ENCODE measurements around the gene RAB6A. TPM values are rescaled to one million over a fixed set of nuclear protein-coding genes. Genes with fewer than 3 reads are reported as not detected.

Gene RAB6A
- total RNA-seq, 1 donor = 158 TPM

DNA sequence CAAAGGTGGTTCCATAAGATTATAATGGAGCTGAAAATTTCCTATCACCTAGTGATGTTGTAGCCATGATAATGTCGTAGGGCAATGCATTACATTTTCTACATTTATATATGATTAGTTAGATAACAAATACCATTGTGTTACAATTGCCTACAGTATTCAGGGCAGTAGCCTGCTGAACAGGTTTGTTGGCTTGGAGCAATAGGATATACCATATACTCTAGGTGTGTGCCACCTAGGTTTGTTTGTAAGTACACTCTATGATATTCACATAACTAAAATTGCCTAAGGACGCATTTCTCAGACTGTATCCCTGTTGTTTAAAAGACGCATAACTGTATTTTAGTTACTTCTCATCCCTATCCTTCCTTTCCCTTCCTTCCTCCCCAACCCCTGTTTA is 100.9 kb downstream of the RAB6A start:
- no peak overlapping the region for H3K4me3 ChIP-seq (ENCODE audit: low read depth, low read length)
- no peak for DNase-seq (ENCODE audit: low read depth)
- TF ChIP-seq, protein P1, sequence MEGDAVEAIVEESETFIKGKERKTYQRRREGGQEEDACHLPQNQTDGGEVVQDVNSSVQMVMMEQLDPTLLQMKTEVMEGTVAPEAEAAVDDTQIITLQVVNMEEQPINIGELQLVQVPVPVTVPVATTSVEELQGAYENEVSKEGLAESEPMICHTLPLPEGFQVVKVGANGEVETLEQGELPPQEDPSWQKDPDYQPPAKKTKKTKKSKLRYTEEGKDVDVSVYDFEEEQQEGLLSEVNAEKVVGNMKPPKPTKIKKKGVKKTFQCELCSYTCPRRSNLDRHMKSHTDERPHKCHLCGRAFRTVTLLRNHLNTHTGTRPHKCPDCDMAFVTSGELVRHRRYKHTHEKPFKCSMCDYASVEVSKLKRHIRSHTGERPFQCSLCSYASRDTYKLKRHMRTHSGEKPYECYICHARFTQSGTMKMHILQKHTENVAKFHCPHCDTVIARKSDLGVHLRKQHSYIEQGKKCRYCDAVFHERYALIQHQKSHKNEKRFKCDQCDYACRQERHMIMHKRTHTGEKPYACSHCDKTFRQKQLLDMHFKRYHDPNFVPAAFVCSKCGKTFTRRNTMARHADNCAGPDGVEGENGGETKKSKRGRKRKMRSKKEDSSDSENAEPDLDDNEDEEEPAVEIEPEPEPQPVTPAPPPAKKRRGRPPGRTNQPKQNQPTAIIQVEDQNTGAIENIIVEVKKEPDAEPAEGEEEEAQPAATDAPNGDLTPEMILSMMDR (IDR thresholded peaks at IDR 0.05; ENCODE audit: insufficient read depth, low read length) = no peak

DNA sequence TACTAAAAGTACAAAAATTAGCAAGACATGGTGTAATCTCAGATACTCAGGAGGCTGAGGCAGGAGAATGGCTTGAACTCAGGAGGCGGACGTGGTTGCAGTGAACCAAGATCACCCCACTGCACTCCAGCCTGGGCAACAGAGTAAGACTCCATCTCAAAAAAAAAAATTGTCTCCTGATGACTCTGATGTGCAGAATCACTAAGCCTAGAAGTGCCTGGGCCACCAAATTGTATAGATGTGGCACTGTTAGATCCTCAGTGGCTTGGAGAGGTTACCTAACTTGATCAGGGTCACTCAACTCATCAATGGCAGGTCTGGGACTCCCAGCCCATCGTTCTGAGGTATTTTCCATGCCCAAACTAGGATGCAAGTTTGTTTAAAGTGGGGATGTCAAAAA is 103.9 kb downstream of the RAB6A start:
- no peak overlapping the region for H3K4me3 ChIP-seq (ENCODE audit: low read depth, low read length)
- DNase-seq (ENCODE audit: low read depth) = no peak
- TF ChIP-seq, protein P1 (IDR thresholded peaks at IDR 0.05; ENCODE audit: insufficient read depth, low read length) = no peak

DNA sequence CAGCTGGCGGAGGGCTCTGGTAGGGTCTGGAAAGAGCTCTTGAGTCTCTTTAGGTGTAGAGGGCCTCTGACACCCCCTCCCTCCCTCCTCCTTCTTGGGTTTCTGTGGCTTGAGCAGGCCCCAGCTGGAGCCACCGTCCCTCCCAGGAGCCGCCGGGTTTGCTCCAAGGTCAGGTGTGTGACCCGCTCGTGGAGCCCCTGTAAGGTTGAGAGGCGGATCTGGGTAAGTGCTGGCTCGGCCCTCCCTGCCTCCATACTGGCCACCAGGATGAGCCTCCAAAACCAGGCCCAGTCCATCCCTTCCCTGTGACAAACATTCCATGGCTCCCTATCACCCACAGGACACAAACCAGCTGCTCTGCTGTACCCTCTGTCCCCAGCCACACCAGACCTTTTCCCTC is 105.2 kb downstream of the RAB6A start:
- H3K4me3 ChIP-seq (ENCODE audit: low read depth, low read length) = no peak overlapping the region
- TF ChIP-seq, protein P1 (IDR thresholded peaks at IDR 0.05; ENCODE audit: insufficient read depth, low read length) = no peak
- no peak for DNase-seq (ENCODE audit: low read depth)

DNA sequence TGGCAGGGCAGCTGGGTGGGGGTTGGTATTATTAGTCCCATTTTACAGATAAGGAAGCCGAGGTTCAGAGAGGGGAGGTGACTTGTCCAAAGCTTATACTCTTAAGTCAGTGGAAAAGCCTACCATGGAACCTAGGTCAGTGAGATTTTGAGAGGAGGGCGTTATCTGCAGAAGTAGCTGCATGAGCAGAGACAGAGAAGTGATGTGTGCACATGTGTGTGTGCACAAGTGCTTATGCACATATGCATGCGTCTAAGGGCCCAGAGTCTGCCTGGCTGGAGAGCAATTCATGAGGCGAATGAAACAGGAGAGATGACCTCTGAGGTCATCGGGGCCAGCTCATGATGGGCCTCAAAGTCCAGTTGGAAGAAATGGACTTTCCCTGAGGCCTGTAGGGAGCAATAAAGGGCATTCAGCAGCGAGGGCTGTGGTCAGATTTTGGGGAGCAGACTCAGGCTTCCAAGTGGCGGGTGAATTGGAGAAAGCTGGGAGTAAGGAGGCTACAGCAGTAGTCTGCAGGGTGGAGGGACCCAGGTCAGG is 106.3 kb downstream of the RAB6A start:
- no peak overlapping the region for H3K4me3 ChIP-seq (ENCODE audit: low read depth, low read length)
- DNase-seq (ENCODE audit: low read depth) = no peak
- TF ChIP-seq, protein P1 (IDR thresholded peaks at IDR 0.05; ENCODE audit: insufficient read depth, low read length) = no peak

DNA sequence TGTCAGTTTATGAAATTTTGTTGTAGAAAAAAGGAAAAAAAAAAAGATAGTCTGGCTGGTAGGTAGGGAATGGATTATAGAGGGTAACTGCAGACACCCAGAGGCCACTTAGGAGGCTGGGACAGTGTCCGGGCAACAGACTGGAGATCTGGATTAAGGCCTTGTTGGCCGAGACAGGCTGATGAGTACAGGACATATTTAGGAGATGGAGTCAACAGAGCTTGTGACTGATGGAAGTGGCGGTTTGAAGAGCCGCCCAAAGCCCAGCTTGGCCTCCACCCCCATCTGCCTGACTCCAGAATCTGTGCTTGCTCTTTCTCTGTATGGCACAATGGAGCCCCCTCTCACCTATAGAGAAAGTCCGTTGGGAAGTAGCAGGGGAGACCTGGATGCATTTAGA is 106.9 kb downstream of the RAB6A start:
- DNase-seq (ENCODE audit: low read depth) = no peak
- TF ChIP-seq, protein P1 (IDR thresholded peaks at IDR 0.05; ENCODE audit: insufficient read depth, low read length) = no peak
- H3K4me3 ChIP-seq (ENCODE audit: low read depth, low read length) = no peak overlapping the region

DNA sequence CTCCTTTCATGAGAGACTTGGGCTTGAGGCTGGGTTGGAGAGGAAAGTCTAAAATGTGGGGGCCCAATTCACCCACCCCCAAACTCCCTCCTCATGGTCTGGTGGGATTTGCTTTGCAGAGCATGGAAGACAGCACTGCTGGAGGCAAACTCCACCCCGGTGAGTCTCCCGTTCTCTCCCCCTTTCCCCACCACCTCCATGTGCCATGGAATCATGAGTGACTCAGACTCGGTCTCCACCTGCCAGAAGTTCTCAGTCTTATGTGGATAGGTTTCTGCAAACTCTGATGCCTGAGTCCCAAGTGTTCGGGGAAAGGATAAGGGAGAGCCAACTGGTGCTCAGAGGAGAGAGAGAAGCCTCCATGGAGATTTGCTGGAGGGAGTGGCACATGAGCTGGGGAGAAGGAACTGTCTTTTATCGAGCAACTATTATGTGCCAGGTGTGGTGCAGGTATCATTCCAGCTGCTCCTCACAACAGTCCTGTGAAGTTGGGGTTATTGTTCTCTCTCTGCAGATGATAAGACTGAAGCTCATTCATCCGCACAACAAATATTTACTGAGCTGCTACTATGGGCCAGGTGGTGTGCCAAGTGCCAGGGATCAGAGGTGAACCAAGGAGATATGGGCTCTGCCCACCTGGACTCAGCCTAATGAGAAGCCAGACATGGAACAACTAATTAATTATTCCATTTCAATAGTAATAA is 107.9 kb downstream of the RAB6A start:
- no peak overlapping the region for H3K4me3 ChIP-seq (ENCODE audit: low read depth, low read length)
- TF ChIP-seq, protein P1 (IDR thresholded peaks at IDR 0.05; ENCODE audit: insufficient read depth, low read length) = no peak
- no peak for DNase-seq (ENCODE audit: low read depth)

Data from fibroblast of the aortic adventitia (primary cell).